Measurements from ENCODE around the gene DNAJC8. TPM values are rescaled to one million over a fixed set of nuclear protein-coding genes. Genes with fewer than 3 reads are reported as not detected.

DNAJC8 gene
- polyA plus RNA-seq, 1 of the 3 experiments (the other 2 are of a cell fraction), result 50.9 TPM

GRCh38 chr1:28247612-28248272 lies 14.9 kb upstream of the DNAJC8 start:
- ChIA-PET CTCF (interaction anchor here (0.7 to 4.0 kb wide), 29 partner anchors 10 to 384 kb away, joined by 3 to 36 read pairs (median 6); partner anchors contain the start of genes ATP5IF1, MED18 and SESN2), POLR2A (interaction anchor here (0.9 to 1.9 kb wide), 5 partner anchors 11 to 264 kb away, joined by 3 to 11 read pairs (median 5); partner anchors contain the start of genes ATP5IF1, MED18 and SESN2)
- Histone ChIP-seq H3K4me1 (ENCODE audit: control insufficient read depth in 1 of 2, insufficient read depth in 2 of 2, low read depth in 1 of 2, low read length in 1 of 2) (peaks cover 19 to 22% of the 10 kb centered on the region in 2 experiments; a peak in 3 of 4 replicates), H2AFZ (ENCODE audit: low read depth) (peak overlapping the region; percentile 84), H3K4me2 (peak overlapping the region; percentile 75), H3K4me3 (ENCODE audit: low read depth in 2 of 2, low read length in 1 of 2) (peak overlapping the region in 1 of 2 experiments; percentile 23; a peak in 1 of 4 replicates), H3K9me2 (no peaks in the 10 kb centered on the region), H3K9ac (peak overlapping the region; percentile 29; the same call in 1 of the 2 replicates), H3F3A (replicated peaks; ENCODE audit: insufficient read depth) (peaks cover 22% of the 10 kb centered on the region), H3K27me3 (ENCODE audit: insufficient read depth) (no peaks in the 10 kb centered on the region), H3K36me3 (replicated peaks in 1 of 2; ENCODE audit: control insufficient read depth in 1 of 2, insufficient read depth in 2 of 2, low read length in 1 of 2) (no peaks in the 10 kb centered on the region), H3K9me3 (no peaks in the 10 kb centered on the region), H4K20me1 (ENCODE audit: insufficient read depth) (no peaks in the 10 kb centered on the region), H3K79me2 (ENCODE audit: insufficient read depth) (0 out of 2 replicates have a peak, but pooled peaks cover 3% of the 10 kb centered on the region), H3K27ac (ENCODE audit: low read depth in 2 of 2, low read length in 1 of 2) (peak overlapping the region; percentile 70 to 95)
- WGBS (ENCODE audit: low lambda C conversion rate), result 65% methylated on average over 11 of the region's 11 CpGs
- TF ChIP-seq FOSL2 (IDR thresholded peaks at IDR 0.05; ENCODE audit: borderline replicate concordance, low read depth), result no peak
- no peak for DNase-seq

- Histone ChIP-seq H3F3A (replicated peaks; ENCODE audit: insufficient read depth) (peaks cover 22% of the 10 kb centered on the region), H3K9ac (peak overlapping the region; percentile 77), H3K4me3 (ENCODE audit: low read depth in 2 of 2, low read length in 1 of 2) (peak overlapping the region; percentile 58 to 82), H3K27me3 (ENCODE audit: insufficient read depth) (no peaks in the 10 kb centered on the region), H3K36me3 (replicated peaks in 1 of 2; ENCODE audit: control insufficient read depth in 1 of 2, insufficient read depth in 2 of 2, low read length in 1 of 2) (no peaks in the 10 kb centered on the region), H3K79me2 (ENCODE audit: insufficient read depth) (0 out of 2 replicates have a peak, but pooled peaks cover 3% of the 10 kb centered on the region), H4K20me1 (ENCODE audit: insufficient read depth) (no peaks in the 10 kb centered on the region), H3K4me2 (peak overlapping the region; percentile 84), H3K4me1 (ENCODE audit: control insufficient read depth in 1 of 2, insufficient read depth in 2 of 2, low read depth in 1 of 2, low read length in 1 of 2) (peaks cover 19 to 22% of the 10 kb centered on the region in 2 experiments; a peak in 3 of 4 replicates), H3K9me2 (no peaks in the 10 kb centered on the region), H2AFZ (ENCODE audit: low read depth) (peak overlapping the region; percentile 87), H3K9me3 (no peaks in the 10 kb centered on the region), H3K27ac (ENCODE audit: low read depth in 2 of 2, low read length in 1 of 2) (peak overlapping the region; percentile 76 to 91)
- TF ChIP-seq RAD21 (IDR thresholded peaks at IDR 0.05; ENCODE audit: low read length) (no peak), RFX5 (IDR thresholded peaks at IDR 0.05; ENCODE audit: low read length) (no peak)
- ChIA-PET POLR2A (interaction anchor here (0.6 to 1.5 kb wide), 2 partner anchors 11 to 82 kb away, joined by 3 to 5 read pairs; partner anchors contain the start of genes ATP5IF1 and MED18), CTCF (interaction anchor here (1.0 to 4.0 kb wide), 4 partner anchors 9 to 389 kb away, joined by 3 to 36 read pairs (median 4); no protein-coding TSS in a partner anchor)
- 9% methylated on average over 11 of the region's 11 CpGs for WGBS (ENCODE audit: low lambda C conversion rate)
- no peak for DNase-seq
Observed at GRCh38 chr1:28246427-28246832, 13.6 kb upstream of the DNAJC8 start.

- Histone ChIP-seq H2AFZ (ENCODE audit: low read depth) (no peak overlapping the region), H3K4me3 (ENCODE audit: low read depth in 2 of 2, low read length in 1 of 2) (no peak overlapping the region), H3K27ac (ENCODE audit: low read depth in 2 of 2, low read length in 1 of 2) (no peak overlapping the region), H3K27me3 (ENCODE audit: insufficient read depth) (no peaks in the 10 kb centered on the region), H3K36me3 (replicated peaks in 1 of 2; ENCODE audit: control insufficient read depth in 1 of 2, insufficient read depth in 2 of 2, low read length in 1 of 2) (peaks cover 0 to 2% of the 10 kb centered on the region in 2 experiments), H3K9me2 (no peaks in the 10 kb centered on the region), H3K4me2 (no peak overlapping the region), H3K9me3 (no peaks in the 10 kb centered on the region), H3F3A (replicated peaks; ENCODE audit: insufficient read depth) (peaks cover 23% of the 10 kb centered on the region), H4K20me1 (ENCODE audit: insufficient read depth) (no peaks in the 10 kb centered on the region), H3K9ac (no peak overlapping the region), H3K79me2 (ENCODE audit: insufficient read depth) (0 out of 2 replicates have a peak, but pooled peaks cover 3% of the 10 kb centered on the region), H3K4me1 (ENCODE audit: control insufficient read depth in 1 of 2, insufficient read depth in 2 of 2, low read depth in 1 of 2, low read length in 1 of 2) (peaks cover 18 to 19% of the 10 kb centered on the region in 2 experiments; a peak in 3 of 4 replicates)
- TF ChIP-seq RFX5 (IDR thresholded peaks at IDR 0.05; ENCODE audit: low read length) (no peak), MEF2A (IDR thresholded peaks at IDR 0.05; ENCODE audit: borderline replicate concordance, low read depth) (no peak), NFIC (IDR thresholded peaks at IDR 0.05; ENCODE audit: borderline replicate concordance) (no peak), FOXJ3 (CRISPR knock-in tag; IDR thresholded peaks at IDR 0.05) (no peak), JUND (IDR thresholded peaks at IDR 0.05) (no peak), POLR2AphosphoS5 (IDR thresholded peaks at IDR 0.05; ENCODE audit: low read depth, low read length) (no peak)
- ChIA-PET POLR2A (interaction anchor here (1.6 kb wide), 1 partner anchor 9 kb away, joined by 4 read pairs; the partner anchor contains the start of gene ATP5IF1), CTCF (interaction anchor here (1.5 kb wide), 1 partner anchor 115 kb away, joined by 6 read pairs; no protein-coding TSS in a partner anchor)
- WGBS (ENCODE audit: low lambda C conversion rate), result 98% methylated on average over 11 of the region's 13 CpGs
- DNase-seq, result no peak
Observed at GRCh38 chr1:28244549-28245251, 11.9 kb upstream of the DNAJC8 start.
